K562 (cell line): Measurements from ENCODE around the gene IGFL1. TPM values are rescaled to one million over a fixed set of nuclear protein-coding genes. Genes with fewer than 3 reads are reported as not detected.
"Not testable (repeated sequence)": the region's sequence is repeated elsewhere in the genome, so short reads cannot be mapped to it uniquely, and the experiment has no call there.

Experiments used
- ATAC-seq: fragments of 200-7000 bp; cut with Tn5 transposase; 3 replicates; pipeline ENCODE4 v1.9.1; 2020; ENCODE audit warnings: moderate library complexity
- BruUV-seq: library from RNA; stranded (reverse); fragments of 400-500 nt; replicated peaks from 2 replicates; lab custom pipeline; 2021; lab: Mats Ljungman, UMichigan
- CTCF ChIA-PET: fragments of 300-600 bp; formaldehyde crosslinking; extraction: SDS; loops from one replicate; lab custom pipeline; 2021; ENCODE audit warnings: low intra/inter-chr PET ratio; lab: Yijun Ruan, JAX
- POLR2A ChIA-PET: fragments of 300-600, 350-650 bp; sonication (Branson Sonifier 250); formaldehyde crosslinking; extraction: SDS; loops from one replicate; lab custom pipeline; 2021; ENCODE audit warnings: antibody characterized with exemption, inconsistent platforms; lab: Yijun Ruan, JAX
- DNase-seq, 4 experiments: peaks; one replicate each; pipeline versions ENCODE4 v3.0.0 to v3.0.0-alpha.2; 2011 to 2018; ENCODE audit warnings: low spot score in 3 of 4, mixed read lengths in 3 of 4; ENCODE audit errors: extremely low read depth in 1 of 4
- FAIRE-seq: peaks from 2 replicates; lab custom pipeline; 2011; peaks lifted over from hg19 to GRCh38; lab: Jason Lieb, UNC
- H2AFZ ChIP-seq: 2 replicates; pipeline ENCODE4 v1.6.0; 2011; ENCODE audit warnings: low read depth, low read length, control low read depth, inconsistent platforms
- H3K27ac ChIP-seq: fragments of 200-600 bp; 3 replicates; pipeline ENCODE4 v1.8.0; 2011; ENCODE audit warnings: low read depth, mild to moderate bottlenecking, control low read depth, inconsistent platforms, low read length, moderate library complexity, mixed read lengths; ENCODE audit errors: extremely low read depth
- H3K27me3 ChIP-seq, 2 experiments: fragments of 300-600 bp in 1 of 2; 2 replicates in 1 of 2; 3 replicates in 1 of 2; pipeline versions ENCODE4 v1.6.0 to v1.8.0; 2011; ENCODE audit warnings: inconsistent platforms in 2 of 2, low read length in 2 of 2, mild to moderate bottlenecking in 1 of 2, mixed read lengths in 1 of 2, moderate library complexity in 1 of 2; ENCODE audit not compliant: control insufficient read depth in 2 of 2, insufficient read depth in 2 of 2
- H3K36me3 ChIP-seq: fragments of 300-600 bp; 3 replicates; pipeline ENCODE4 v1.8.0; 2011; ENCODE audit warnings: mild to moderate bottlenecking, low read length, inconsistent platforms; ENCODE audit not compliant: control insufficient read depth, insufficient read depth
- H3K4me1 ChIP-seq, 2 experiments: fragments of 200-600 bp in 1 of 2; replicated peaks in 1 of 2; 2 replicates in 1 of 2; 3 replicates in 1 of 2; pipeline versions ENCODE4 v1.5.1 to v1.8.0; 2011; ENCODE audit warnings: inconsistent platforms in 2 of 2, low read length in 2 of 2, mild to moderate bottlenecking in 1 of 2, mixed read lengths in 1 of 2, moderate library complexity in 1 of 2; ENCODE audit not compliant: control insufficient read depth in 2 of 2, insufficient read depth in 2 of 2
- H3K4me2 ChIP-seq: 2 replicates; pipeline ENCODE4 v1.6.1; 2011; ENCODE audit warnings: low read length, control low read depth, inconsistent platforms, mixed read lengths; ENCODE audit not compliant: insufficient read depth
- H3K4me3 ChIP-seq: fragments of 200-600 bp; sonication (generic), shearing (Covaris generic); 2 replicates; pipeline ENCODE4 v1.5.1; 2016; ENCODE audit warnings: control low read depth, inconsistent platforms
- H3K79me2 ChIP-seq: fragments of 200-600 bp; 3 replicates; pipeline ENCODE4 v1.8.0; 2011; ENCODE audit warnings: low read length, inconsistent platforms; ENCODE audit not compliant: control insufficient read depth, insufficient read depth
- H3K9ac ChIP-seq, 2 experiments: 2 replicates each; pipeline versions ENCODE4 v1.6.0 to v1.6.1; 2011; ENCODE audit warnings: low read depth in 2 of 2, low read length in 2 of 2, control low read depth in 1 of 2, inconsistent platforms in 1 of 2, mild to moderate bottlenecking in 1 of 2, mixed read lengths in 1 of 2; ENCODE audit not compliant: insufficient read depth in 1 of 2
- H3K9me1 ChIP-seq: one replicate; pipeline ENCODE4 v1.6.0; 2011; ENCODE audit warnings: inconsistent platforms, mild to moderate bottlenecking, low read length, moderate library complexity; ENCODE audit not compliant: control insufficient read depth, insufficient read depth
- H3K9me3 ChIP-seq: replicated peaks from 2 replicates; pipeline ENCODE4 v1.5.1; 2011; ENCODE audit warnings: low read depth, low read length, inconsistent platforms; ENCODE audit not compliant: control insufficient read depth, insufficient read depth
- H4K20me1 ChIP-seq: replicated peaks from 2 replicates; pipeline ENCODE4 v1.6.1; 2011; ENCODE audit warnings: low read length, inconsistent platforms, mixed read lengths; ENCODE audit not compliant: control insufficient read depth, insufficient read depth
- FOXA3 ChIP-seq, 2 experiments: fragments of 450-650 bp in 1 of 2; sonication (generic) in 1 of 2; formaldehyde crosslinking; IDR thresholded peaks in 1 of 2; conservative IDR thresholded peaks in 1 of 2; 2 replicates each; pipeline versions ENCODE4 v1.4.0 to v1.8.0; 2020 to 2022; ENCODE audit warnings: mild to moderate bottlenecking in 2 of 2, missing genetic modification reagents in 1 of 2
- L3MBTL2 ChIP-seq: fragments of 450-650 bp; IDR thresholded peaks from 2 replicates; pipeline ENCODE4 v1.6.1; 2016; ENCODE audit warnings: mild to moderate bottlenecking, moderate library complexity
- OTX1 ChIP-seq: fragments of 450-650 bp; formaldehyde crosslinking; IDR thresholded peaks from 2 replicates; pipeline ENCODE4 v1.4.0; 2022; ENCODE audit warnings: mild to moderate bottlenecking
- PHF21A ChIP-seq: fragments of 450-650 bp; IDR thresholded peaks from 2 replicates; pipeline ENCODE4 v1.6.1; 2017; ENCODE audit warnings: low read depth, borderline replicate concordance
- ZNF174 ChIP-seq: fragments of 250-450 bp; sonication (Bioruptor Pico); IDR thresholded peaks from 2 replicates; pipeline ENCODE4 v1.4.0; 2020; ENCODE audit warnings: mild to moderate bottlenecking
- ZNF586 ChIP-seq: fragments of 450-650 bp; formaldehyde crosslinking; conservative IDR thresholded peaks from 2 replicates; pipeline ENCODE4 v1.4.0; 2020; ENCODE audit warnings: mild to moderate bottlenecking, moderate library complexity
- WGBS: fragments of 100-300 bp; shearing (Covaris generic); methylation state at CpG from one replicate; pipeline ENCODE4 v1.1.6; 2016; ENCODE audit warnings: low coverage, mixed read lengths; ENCODE audit not compliant: insufficient coverage; ENCODE audit errors: missing lambda C conversion rate; 5-methylcytosine and 5-hydroxymethylcytosine counted together
- in situ Hi-C: fragments of 300-500 bp; cut with MboI; formaldehyde crosslinking; loops from 4 replicates; pipeline ENCODE4 v1.15.0; 2018; ENCODE audit warnings: inconsistent platforms, mixed read lengths
- intact Hi-C: fragments of 100-400 bp; cut with micrococcal nuclease; formaldehyde crosslinking; loops from 2 replicates; pipeline ENCODE4 v1.14.2; 2022
- polyA plus RNA-seq, 8 experiments: library from polyadenylated mRNA; depleted of rRNA in 4 of 8; stranded (reverse) in 5 of 8; unstranded in 3 of 8; fragments of >200 nt; fragmentation: Nextera tagmentation in 2 of 8; fragmentation: Illumina TruSeq in 1 of 8; extraction: Ambion mirVana in 2 of 8; extraction: Trizol in 1 of 8; gene quantifications; 2 replicates each; pipeline versions ENCODE4 v1.2.1 to v1.2.3, GENCODE V29; 2011 to 2014; ENCODE audit warnings: inconsistent platforms in 1 of 8, missing spikeins in 1 of 8
- total RNA-seq, 7 experiments: library from RNA; depleted of rRNA in 6 of 7; stranded (reverse); fragments of >200 nt in 6 of 7; fragmentation: Illumina TruSeq in 2 of 7; extraction: Trizol in 2 of 7; gene quantifications; 2 replicates each; pipeline versions ENCODE4 v1.2.1 to v1.2.3, GENCODE V29; 2011 to 2021; ENCODE audit warnings: low replicate concordance in 1 of 7

Gene IGFL1
- total and polyA plus RNA-seq, 9 of the 15 experiments (the other 6 are each of a cell fraction or from before 2014, with no cell fraction given): not detected

DNA sequence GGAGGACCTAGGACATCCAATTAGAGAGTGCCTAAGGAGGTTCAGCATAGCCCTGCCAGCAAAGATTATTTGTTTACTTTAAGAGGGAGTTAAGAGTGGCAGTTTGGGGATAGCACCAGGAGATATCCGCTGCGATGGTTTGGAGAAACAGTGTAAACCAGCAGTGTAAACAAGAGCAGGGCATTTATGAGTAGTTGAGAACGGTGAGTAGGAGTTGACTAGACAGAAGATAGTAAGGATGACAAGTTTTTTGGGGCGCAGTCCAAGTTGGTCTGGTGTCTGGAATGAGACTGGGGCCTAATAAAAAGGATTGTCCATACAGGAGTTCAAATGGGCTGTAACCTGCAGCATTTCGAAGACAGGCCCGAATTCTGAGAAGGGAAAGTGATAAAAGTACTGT is 44.4 kb downstream of the IGFL1 start:
- ATAC-seq, DNase-seq, H3K4me3 ChIP-seq, CTCF ChIA-PET, H3K9me3 ChIP-seq, POLR2A ChIA-PET, BruUV-seq, H3K4me1 ChIP-seq, intact Hi-C loops, H2AFZ ChIP-seq, H3K9me1 ChIP-seq, FAIRE-seq, H3K27ac ChIP-seq, H3K9ac ChIP-seq, H3K79me2 ChIP-seq, H4K20me1 ChIP-seq, H3K36me3 ChIP-seq, in situ Hi-C loops, H3K4me2 ChIP-seq: not testable (repeated sequence)
- peak in 1 of 2 experiments; percentile 45; a peak in 1 of 4 replicates for TF ChIP-seq FOXA3 (CRISPR knock-in tag; conservative IDR thresholded peaks at IDR 0.05 in 1 of 2, IDR thresholded peaks at IDR 0.05 in 1 of 2)
- H3K27me3 ChIP-seq: peaks cover 9 to 32% of the 10 kb centered on the region in 2 experiments
- WGBS: 4% methylated on average over 6 of the region's 6 CpGs

DNA sequence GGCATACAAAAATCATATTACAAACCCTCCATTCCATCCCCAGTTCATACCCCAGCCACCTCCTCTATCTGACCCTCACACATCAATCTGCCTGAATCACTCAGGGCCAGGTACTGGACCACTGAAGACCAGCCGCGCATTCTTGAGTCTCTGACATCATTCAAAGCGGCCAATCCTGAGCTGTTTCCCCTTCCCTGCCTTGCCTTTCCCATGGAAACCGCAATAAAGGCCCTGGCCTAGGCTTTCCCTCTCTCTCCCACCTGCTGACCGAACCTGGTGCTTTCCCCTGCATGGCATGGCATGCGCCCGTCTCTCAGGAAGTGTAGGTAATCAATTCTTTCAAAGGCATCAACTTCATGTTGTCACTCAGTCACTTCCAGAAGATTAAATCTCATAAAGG is 49.6 kb downstream of the IGFL1 start:
- TF ChIP-seq ZNF586: no peak
- TF ChIP-seq OTX1 (CRISPR knock-in tag): no peak
- TF ChIP-seq ZNF174 (CRISPR knock-in tag): no peak
- no peak for TF ChIP-seq PHF21A
- no peak for TF ChIP-seq L3MBTL2
- ChIA-PET CTCF (interaction anchor here (1.0 kb wide), 1 partner anchor 117 kb away, joined by 5 read pairs; no protein-coding TSS in a partner anchor), POLR2A (no interaction called here)

More for the DNA sequence above, 49.6 kb downstream of the IGFL1 start:
- DNase-seq (no peak), ATAC-seq (no peak), FAIRE-seq (no peak)
- no peaks in the 10 kb centered on the region for H3K79me2 ChIP-seq
- no peak overlapping the region for H3K4me3 ChIP-seq
- no peak overlapping the region for H3K9ac ChIP-seq
- H3K4me2 ChIP-seq: no peak overlapping the region
- BruUV-seq: no TSS peak
- H3K4me1 ChIP-seq: no peaks in the 10 kb centered on the region; a peak in 1 of 5 replicates
- no peak overlapping the region for H2AFZ ChIP-seq
- no peaks in the 10 kb centered on the region for H3K9me3 ChIP-seq
- H3K9me1 ChIP-seq: no peaks in the 10 kb centered on the region
- H3K27ac ChIP-seq: no peak overlapping the region
- intact Hi-C loops: no loop called here
- WGBS: 6% methylated on average over 6 of the region's 7 CpGs
- in situ Hi-C loops: no loop called here
- no peaks in the 10 kb centered on the region for H4K20me1 ChIP-seq
- H3K36me3 ChIP-seq: no peaks in the 10 kb centered on the region
- H3K27me3 ChIP-seq: peaks cover 7 to 35% of the 10 kb centered on the region in 2 experiments; a peak in 4 of 5 replicates

Other genes with a start within 250 kb of the IGFL1 start
Only the 7 nearest of the 10 such genes appear.
- 0.04 TPM in 1 of 2 replicates, not detected in the other for gene IGFL4, start 188.7 kb upstream of the IGFL1 start, total RNA-seq (2014; rRNA removed)
- not detected in 2 replicates for gene IGFL4, start 188.7 kb upstream of the IGFL1 start, total RNA-seq (2014; rRNA removed; fragmentation: Illumina TruSeq; extraction: Trizol)
- gene IGFL4, start 188.7 kb upstream of the IGFL1 start, total RNA-seq (2015; rRNA removed; fragmentation: Illumina TruSeq; extraction: Trizol): not detected in 2 replicates
- not detected in 2 replicates for gene IGFL4, start 188.7 kb upstream of the IGFL1 start, total RNA-seq (2021)
- 0.07 TPM in 1 of 2 replicates, not detected in the other for gene IGFL4, start 188.7 kb upstream of the IGFL1 start, polyA plus RNA-seq (2011; rRNA removed)
- gene IGFL4, start 188.7 kb upstream of the IGFL1 start, polyA plus RNA-seq (2014; fragmentation: Illumina TruSeq; extraction: Trizol): not detected in 2 replicates
- not detected for gene IGFL4, start 188.7 kb upstream of the IGFL1 start, polyA plus RNA-seq (2014; fragmentation: Nextera tagmentation; extraction: Ambion mirVana)
- gene IGFL4, start 188.7 kb upstream of the IGFL1 start, polyA plus RNA-seq (2014; rRNA removed): not detected in 2 replicates
- not detected in 2 replicates for gene IGFL3, start 105.1 kb upstream of the IGFL1 start, total RNA-seq (2014; rRNA removed)
- not detected in 2 replicates for gene IGFL3, start 105.1 kb upstream of the IGFL1 start, total RNA-seq (2014; rRNA removed; fragmentation: Illumina TruSeq; extraction: Trizol)
- gene IGFL3, start 105.1 kb upstream of the IGFL1 start, total RNA-seq (2015; rRNA removed; fragmentation: Illumina TruSeq; extraction: Trizol): not detected in 2 replicates
- gene IGFL3, start 105.1 kb upstream of the IGFL1 start, total RNA-seq (2021): not detected in 2 replicates
- gene IGFL3, start 105.1 kb upstream of the IGFL1 start, polyA plus RNA-seq (2011; rRNA removed): not detected in 2 replicates
- not detected in 2 replicates for gene IGFL3, start 105.1 kb upstream of the IGFL1 start, polyA plus RNA-seq (2014; fragmentation: Illumina TruSeq; extraction: Trizol)
- not detected for gene IGFL3, start 105.1 kb upstream of the IGFL1 start, polyA plus RNA-seq (2014; fragmentation: Nextera tagmentation; extraction: Ambion mirVana)
- gene IGFL3, start 105.1 kb upstream of the IGFL1 start, polyA plus RNA-seq (2014; rRNA removed): not detected in 2 replicates
- 0.57 and 0.68 TPM in 2 replicates for gene IGFL2, start 81.5 kb upstream of the IGFL1 start, total RNA-seq (2014; rRNA removed)
- 0.55 TPM in 1 of 2 replicates, not detected in the other for gene IGFL2, start 81.5 kb upstream of the IGFL1 start, total RNA-seq (2014; rRNA removed; fragmentation: Illumina TruSeq; extraction: Trizol)
- gene IGFL2, start 81.5 kb upstream of the IGFL1 start, total RNA-seq (2015; rRNA removed; fragmentation: Illumina TruSeq; extraction: Trizol): 1.7 and 2.6 TPM in 2 replicates
- gene IGFL2, start 81.5 kb upstream of the IGFL1 start, total RNA-seq (2021): 0.47 and 0.75 TPM in 2 replicates
- 0.72 TPM in 1 of 2 replicates, not detected in the other for gene IGFL2, start 81.5 kb upstream of the IGFL1 start, polyA plus RNA-seq (2011; rRNA removed)
- 0.61 and 0.79 TPM in 2 replicates for gene IGFL2, start 81.5 kb upstream of the IGFL1 start, polyA plus RNA-seq (2014; fragmentation: Illumina TruSeq; extraction: Trizol)
- gene IGFL2, start 81.5 kb upstream of the IGFL1 start, polyA plus RNA-seq (2014; fragmentation: Nextera tagmentation; extraction: Ambion mirVana): under 1 TPM; 0.42 to 0.77 TPM
- gene IGFL2, start 81.5 kb upstream of the IGFL1 start, polyA plus RNA-seq (2014; rRNA removed): 0.36 TPM in 1 of 2 replicates, not detected in the other
- not detected in 2 replicates for gene HIF3A, start 67.3 kb downstream of the IGFL1 start, total RNA-seq (2014; rRNA removed)
- not detected in 2 replicates for gene HIF3A, start 67.3 kb downstream of the IGFL1 start, total RNA-seq (2014; rRNA removed; fragmentation: Illumina TruSeq; extraction: Trizol)
- gene HIF3A, start 67.3 kb downstream of the IGFL1 start, total RNA-seq (2015; rRNA removed; fragmentation: Illumina TruSeq; extraction: Trizol): not detected in 2 replicates
- gene HIF3A, start 67.3 kb downstream of the IGFL1 start, total RNA-seq (2021): 0.29 TPM in 1 of 2 replicates, not detected in the other
- not detected in 2 replicates for gene HIF3A, start 67.3 kb downstream of the IGFL1 start, polyA plus RNA-seq (2011; rRNA removed)
- gene HIF3A, start 67.3 kb downstream of the IGFL1 start, polyA plus RNA-seq (2014; fragmentation: Illumina TruSeq; extraction: Trizol): not detected in 2 replicates
- not detected for gene HIF3A, start 67.3 kb downstream of the IGFL1 start, polyA plus RNA-seq (2014; fragmentation: Nextera tagmentation; extraction: Ambion mirVana)
- gene HIF3A, start 67.3 kb downstream of the IGFL1 start, polyA plus RNA-seq (2014; rRNA removed): not detected in 2 replicates
- gene PPP5C, start 117.3 kb downstream of the IGFL1 start, total RNA-seq (2014; rRNA removed): 109 and 143 TPM in 2 replicates
- 60.3 and 69.4 TPM in 2 replicates for gene PPP5C, start 117.3 kb downstream of the IGFL1 start, total RNA-seq (2014; rRNA removed; fragmentation: Illumina TruSeq; extraction: Trizol)
- 86.3 and 88.6 TPM in 2 replicates for gene PPP5C, start 117.3 kb downstream of the IGFL1 start, total RNA-seq (2015; rRNA removed; fragmentation: Illumina TruSeq; extraction: Trizol)
- gene PPP5C, start 117.3 kb downstream of the IGFL1 start, total RNA-seq (2021): 99.9 and 108 TPM in 2 replicates
- gene PPP5C, start 117.3 kb downstream of the IGFL1 start, polyA plus RNA-seq (2011; rRNA removed): 131 and 136 TPM in 2 replicates
- gene PPP5C, start 117.3 kb downstream of the IGFL1 start, polyA plus RNA-seq (2014; fragmentation: Illumina TruSeq; extraction: Trizol): 163 and 166 TPM in 2 replicates
- 1 to 10 TPM; 1.9 to 4.9 TPM for gene PPP5C, start 117.3 kb downstream of the IGFL1 start, polyA plus RNA-seq (2014; fragmentation: Nextera tagmentation; extraction: Ambion mirVana)
- gene PPP5C, start 117.3 kb downstream of the IGFL1 start, polyA plus RNA-seq (2014; rRNA removed): 134 and 145 TPM in 2 replicates
- gene CCDC8, start 183.8 kb downstream of the IGFL1 start, total RNA-seq (2014; rRNA removed): 30.8 and 32.4 TPM in 2 replicates
- 6.6 and 9.7 TPM in 2 replicates for gene CCDC8, start 183.8 kb downstream of the IGFL1 start, total RNA-seq (2014; rRNA removed; fragmentation: Illumina TruSeq; extraction: Trizol)
- gene CCDC8, start 183.8 kb downstream of the IGFL1 start, total RNA-seq (2015; rRNA removed; fragmentation: Illumina TruSeq; extraction: Trizol): 21.6 and 22.3 TPM in 2 replicates
- 21.9 and 22.5 TPM in 2 replicates for gene CCDC8, start 183.8 kb downstream of the IGFL1 start, total RNA-seq (2021)
- gene CCDC8, start 183.8 kb downstream of the IGFL1 start, polyA plus RNA-seq (2011; rRNA removed): 8.0 and 9.1 TPM in 2 replicates
- 15.6 and 17.8 TPM in 2 replicates for gene CCDC8, start 183.8 kb downstream of the IGFL1 start, polyA plus RNA-seq (2014; fragmentation: Illumina TruSeq; extraction: Trizol)
- gene CCDC8, start 183.8 kb downstream of the IGFL1 start, polyA plus RNA-seq (2014; fragmentation: Nextera tagmentation; extraction: Ambion mirVana): 1 to 10 TPM in 1 of 2 experiments, under 1 TPM in 1; 0.68 to 1.5 TPM
- 19.9 and 20.8 TPM in 2 replicates for gene CCDC8, start 183.8 kb downstream of the IGFL1 start, polyA plus RNA-seq (2014; rRNA removed)
- 0.04 and 0.05 TPM in 2 replicates for gene PNMA8C, start 199.2 kb downstream of the IGFL1 start, total RNA-seq (2014; rRNA removed)
- not detected in 2 replicates for gene PNMA8C, start 199.2 kb downstream of the IGFL1 start, total RNA-seq (2014; rRNA removed; fragmentation: Illumina TruSeq; extraction: Trizol)
- 0.04 TPM in 1 of 2 replicates, not detected in the other for gene PNMA8C, start 199.2 kb downstream of the IGFL1 start, total RNA-seq (2015; rRNA removed; fragmentation: Illumina TruSeq; extraction: Trizol)
- gene PNMA8C, start 199.2 kb downstream of the IGFL1 start, total RNA-seq (2021): 0.04 TPM in 1 of 2 replicates, not detected in the other
- gene PNMA8C, start 199.2 kb downstream of the IGFL1 start, polyA plus RNA-seq (2011; rRNA removed): 0.01 TPM in 1 of 2 replicates, not detected in the other
- not detected in 2 replicates for gene PNMA8C, start 199.2 kb downstream of the IGFL1 start, polyA plus RNA-seq (2014; fragmentation: Illumina TruSeq; extraction: Trizol)
- not detected for gene PNMA8C, start 199.2 kb downstream of the IGFL1 start, polyA plus RNA-seq (2014; fragmentation: Nextera tagmentation; extraction: Ambion mirVana)
- gene PNMA8C, start 199.2 kb downstream of the IGFL1 start, polyA plus RNA-seq (2014; rRNA removed): 0.05 TPM in 1 of 2 replicates, not detected in the other